Endometrium (tissue), 2 donors: ENCODE measurements around the gene ADAMTS14.
"Not testable (repeated sequence)": the region's sequence is repeated elsewhere in the genome, so short reads cannot be mapped to it uniquely, and the experiment has no call there.

ENCODE experiments used
- FAIRE-seq: peaks from 2 replicates; lab custom pipeline; 2012; peaks lifted over from hg19 to GRCh38; lab: Jason Lieb, UNC
- donor health status: control.
- donor health status: control.

ADAMTS14 gene

DNA sequence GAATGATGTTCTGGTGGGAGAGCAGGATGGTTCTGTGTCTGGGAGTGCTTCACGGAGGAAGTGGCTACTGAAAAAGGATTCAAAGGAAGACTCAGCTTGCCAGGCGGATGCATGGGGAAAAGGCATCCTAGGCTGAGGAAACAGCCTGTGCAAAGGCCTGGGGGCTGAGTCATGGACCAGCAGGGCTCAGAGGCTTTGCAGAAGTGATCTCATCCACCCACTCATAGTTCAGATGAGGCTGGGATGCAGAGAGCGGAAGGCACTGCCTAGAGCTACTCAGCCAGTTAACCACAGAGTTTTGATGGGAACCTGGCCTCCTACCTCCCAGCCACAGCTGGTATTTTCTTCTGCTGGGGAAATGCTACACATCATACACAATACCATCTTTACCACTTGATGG, 15.8 kb upstream of the ADAMTS14 start:
- no peak for FAIRE-seq

DNA sequence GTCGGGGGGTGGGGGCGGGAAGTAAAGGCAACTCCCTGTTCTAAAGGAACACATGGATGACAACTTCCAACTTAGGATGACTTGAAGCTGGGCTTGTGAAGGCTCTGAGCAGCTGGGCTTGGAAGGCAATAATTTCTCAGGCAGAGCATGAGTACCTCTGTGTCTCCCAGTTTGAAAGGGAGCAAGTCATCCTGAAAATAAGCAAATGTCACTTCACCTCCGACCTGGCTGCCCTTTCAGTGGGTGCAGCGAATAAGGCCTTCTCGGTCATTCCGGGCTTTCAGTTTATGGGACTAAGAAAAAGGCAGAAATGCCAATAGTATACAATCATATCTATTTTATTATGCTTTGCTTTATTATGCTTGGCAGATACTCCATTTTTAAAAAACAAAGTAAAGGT, 15.3 kb upstream of the ADAMTS14 start:
- FAIRE-seq: no peak

DNA sequence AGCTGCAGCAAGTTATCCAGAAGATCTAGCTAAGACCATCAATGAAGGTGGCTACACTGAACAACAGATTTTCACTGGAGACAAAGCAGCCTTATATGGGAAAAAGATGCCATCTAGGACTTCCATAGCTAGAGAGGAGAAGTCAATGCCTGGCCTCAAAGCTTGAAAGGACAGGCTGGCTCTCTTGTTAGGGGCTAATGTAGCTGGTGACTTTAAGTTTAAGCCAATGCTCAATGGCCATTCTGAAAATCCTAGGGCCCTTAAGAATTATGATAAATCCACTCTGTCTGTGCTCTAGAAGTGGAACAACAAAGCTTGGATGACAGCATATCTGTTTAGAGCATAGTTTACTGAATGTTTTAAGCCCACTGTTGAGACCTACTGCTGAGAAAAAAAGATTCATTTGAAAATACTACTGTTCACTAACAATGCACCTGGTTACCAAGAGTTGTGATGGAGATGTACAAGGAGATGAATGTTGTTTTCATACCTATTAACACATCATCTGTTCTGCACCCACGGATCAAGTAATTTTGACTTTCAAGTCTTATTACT, 13.6 kb upstream of the ADAMTS14 start:
- no peak for FAIRE-seq

DNA sequence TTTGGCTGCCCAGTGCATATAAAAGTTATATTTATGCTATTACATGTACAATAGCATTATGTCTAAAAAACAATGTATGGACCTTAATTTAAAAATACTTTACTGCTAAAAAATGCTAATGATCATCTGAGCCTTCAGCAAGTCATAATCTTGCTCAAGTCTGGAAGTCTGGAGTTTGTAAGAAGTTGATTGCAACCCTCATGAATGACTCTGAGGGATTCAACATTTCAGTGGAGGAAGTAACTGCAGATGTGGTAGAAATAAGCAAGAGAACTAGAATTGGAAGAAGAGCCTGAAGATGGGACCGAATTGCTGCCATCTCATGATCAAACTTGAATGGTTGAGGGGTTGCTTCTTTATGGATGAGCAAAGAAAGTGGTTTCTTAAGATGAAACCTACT, 13.0 kb upstream of the ADAMTS14 start:
- FAIRE-seq: no peak

DNA sequence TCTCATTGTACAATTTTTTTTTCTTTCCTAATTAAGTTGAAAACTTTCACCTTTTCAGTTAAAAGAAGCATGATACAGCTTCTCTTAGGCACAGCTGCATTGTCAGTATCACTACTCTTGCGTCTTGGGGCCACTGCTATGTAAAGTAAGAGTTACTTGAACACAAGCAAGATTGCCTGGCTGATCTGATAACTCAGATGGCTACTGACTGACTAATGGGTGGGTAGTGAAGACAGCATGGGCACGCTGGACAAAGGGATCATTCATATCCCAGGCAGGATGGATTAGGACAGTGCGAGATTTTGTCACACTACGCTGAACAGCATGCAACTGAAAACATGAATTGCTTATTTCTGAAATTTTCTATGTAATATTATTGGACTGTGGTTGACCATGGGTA, 11.6 kb upstream of the ADAMTS14 start:
- no peak for FAIRE-seq

DNA sequence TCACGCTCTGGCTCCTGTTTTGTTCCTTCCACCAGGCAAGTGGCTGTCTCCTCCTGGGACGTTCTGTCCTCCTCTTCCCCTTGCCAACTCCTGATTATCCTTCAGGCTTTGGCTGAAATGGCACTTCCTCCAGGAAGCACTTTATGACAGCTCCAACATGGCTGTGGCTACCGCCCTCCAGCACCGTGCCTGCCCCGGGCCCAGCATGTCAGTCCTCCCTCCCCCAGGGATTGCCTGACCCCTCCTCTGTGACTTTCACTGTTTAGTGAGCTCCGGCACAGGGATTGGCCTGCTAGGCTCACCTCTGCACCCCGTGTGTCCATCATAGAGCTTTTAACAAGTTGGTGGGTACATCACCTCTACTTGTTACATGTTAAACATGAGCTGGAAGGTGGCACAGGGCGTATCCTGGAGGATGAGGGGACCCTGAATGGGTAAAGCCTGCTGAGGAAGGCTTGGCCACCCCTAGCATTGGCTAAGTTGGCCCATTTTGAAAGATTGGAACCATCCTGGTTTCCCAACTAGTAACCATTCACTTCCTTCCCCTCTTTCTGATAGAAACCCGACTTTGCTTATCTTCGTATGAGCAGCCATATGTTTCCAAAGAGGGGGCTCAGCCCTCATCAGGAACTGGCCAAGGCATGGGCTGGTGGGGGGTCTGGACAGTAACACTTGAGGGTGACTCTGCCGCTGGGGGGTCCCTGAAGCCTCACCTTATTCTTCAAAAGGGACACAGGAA, 10.5 kb upstream of the ADAMTS14 start:
- FAIRE-seq: no peak

DNA sequence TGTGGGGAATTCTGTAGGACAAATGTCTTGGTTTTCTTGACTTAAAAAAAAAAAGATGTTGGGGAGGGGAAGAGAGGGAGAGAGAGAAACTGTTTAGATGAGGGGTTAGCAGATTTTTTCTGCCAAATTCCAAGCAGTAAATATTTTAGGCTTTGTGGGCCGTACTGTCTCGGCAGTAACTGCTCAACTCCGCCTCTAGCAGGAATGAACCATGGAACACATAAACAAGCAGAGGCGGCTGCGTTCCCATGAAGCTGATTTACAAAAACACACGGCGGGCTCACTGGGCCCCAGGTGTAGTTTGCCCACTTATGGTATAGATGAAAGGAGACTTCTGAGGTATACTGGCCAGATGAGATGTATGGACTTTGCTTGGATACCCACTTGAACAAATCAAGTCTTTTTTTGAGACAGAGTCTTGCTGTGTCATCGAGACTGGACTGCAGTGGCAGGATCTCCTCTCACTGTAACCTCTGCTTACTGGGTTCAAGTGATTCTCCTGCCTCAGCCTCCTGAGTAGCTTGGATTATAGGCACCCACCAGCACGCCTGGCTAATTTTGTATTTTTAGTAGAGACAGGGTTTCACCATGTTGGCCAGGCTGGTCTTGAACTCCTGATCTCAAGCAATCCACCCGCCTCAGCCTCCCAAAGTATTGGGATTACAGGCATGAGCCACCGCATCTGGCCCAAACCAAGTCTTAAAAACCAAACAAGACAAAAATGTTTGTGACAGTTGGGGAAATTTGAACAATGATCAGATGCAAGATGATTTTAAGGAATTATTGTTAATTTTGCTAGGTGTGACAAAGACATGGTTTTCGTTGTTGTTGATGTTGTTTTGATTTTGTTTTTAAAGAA, 9.7 kb upstream of the ADAMTS14 start:
- no peak for FAIRE-seq

DNA sequence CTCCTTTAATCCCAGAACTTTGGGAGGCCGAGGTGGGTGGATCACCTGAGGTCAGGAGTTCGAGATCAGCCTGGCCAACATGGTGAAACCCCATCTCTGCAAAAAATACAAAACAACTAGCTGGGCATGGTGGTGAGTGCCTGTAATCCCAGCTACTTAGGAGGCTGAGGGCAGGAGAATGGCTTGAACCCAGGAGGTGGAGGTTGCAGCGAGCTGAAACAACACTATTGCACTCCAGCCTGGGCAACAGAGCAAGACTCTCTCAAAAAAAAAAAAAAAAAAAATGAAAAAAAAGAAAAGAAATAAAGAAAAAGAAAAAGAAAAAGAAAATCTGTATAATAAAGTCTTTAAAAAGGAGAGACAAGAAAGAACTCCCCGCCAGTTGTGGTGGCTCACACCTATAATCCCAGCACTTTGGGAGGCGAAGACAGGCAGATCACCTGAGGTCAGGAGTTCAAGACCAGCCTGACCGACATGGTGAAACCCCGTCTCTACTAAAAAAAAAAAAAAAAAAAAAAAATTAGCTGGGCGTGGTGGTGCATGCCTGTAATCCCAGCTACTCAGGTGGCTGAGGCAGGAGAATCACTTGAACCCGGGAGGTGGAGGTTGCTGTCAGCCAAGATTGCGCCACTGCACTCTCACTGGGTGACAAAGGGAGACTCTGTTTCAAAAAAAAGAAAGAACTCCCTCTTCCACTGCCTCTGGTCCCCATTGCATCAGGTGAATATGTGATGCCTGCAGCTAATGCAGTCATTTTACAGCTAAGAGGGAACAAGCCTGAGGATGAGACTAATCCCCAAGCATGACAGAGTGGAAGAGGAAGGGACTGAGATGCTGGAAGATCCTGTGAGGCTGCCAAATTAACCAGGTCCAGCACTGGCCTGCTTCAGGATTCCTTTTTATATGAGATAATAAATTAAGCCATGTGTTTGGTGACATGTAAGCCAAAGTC, 8.6 kb upstream of the ADAMTS14 start:
- FAIRE-seq: not testable (repeated sequence)

DNA sequence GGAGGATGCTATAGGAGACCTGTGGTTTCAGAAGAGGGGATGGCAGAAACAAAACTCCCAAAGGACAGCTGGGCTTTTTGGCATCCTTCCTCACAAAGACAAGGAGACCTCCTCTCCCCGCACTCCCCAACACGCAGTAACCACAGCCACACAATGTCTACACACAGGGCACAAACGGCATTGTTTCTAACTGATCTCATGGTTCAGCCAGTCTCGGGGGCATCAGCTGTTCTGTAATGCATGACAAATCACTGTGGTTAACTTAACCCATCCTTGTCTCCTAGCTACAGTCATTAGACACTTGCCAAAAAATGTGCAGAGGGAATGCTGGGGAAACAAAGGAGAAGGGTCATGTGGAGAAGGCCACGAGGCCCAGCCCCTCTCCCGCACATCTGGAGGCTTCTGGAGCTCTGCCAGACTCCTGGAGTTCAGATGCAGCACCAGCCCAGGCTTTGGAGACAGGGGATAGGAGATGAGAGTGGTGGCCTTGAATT, 7.6 kb upstream of the ADAMTS14 start:
- no peak for FAIRE-seq

DNA sequence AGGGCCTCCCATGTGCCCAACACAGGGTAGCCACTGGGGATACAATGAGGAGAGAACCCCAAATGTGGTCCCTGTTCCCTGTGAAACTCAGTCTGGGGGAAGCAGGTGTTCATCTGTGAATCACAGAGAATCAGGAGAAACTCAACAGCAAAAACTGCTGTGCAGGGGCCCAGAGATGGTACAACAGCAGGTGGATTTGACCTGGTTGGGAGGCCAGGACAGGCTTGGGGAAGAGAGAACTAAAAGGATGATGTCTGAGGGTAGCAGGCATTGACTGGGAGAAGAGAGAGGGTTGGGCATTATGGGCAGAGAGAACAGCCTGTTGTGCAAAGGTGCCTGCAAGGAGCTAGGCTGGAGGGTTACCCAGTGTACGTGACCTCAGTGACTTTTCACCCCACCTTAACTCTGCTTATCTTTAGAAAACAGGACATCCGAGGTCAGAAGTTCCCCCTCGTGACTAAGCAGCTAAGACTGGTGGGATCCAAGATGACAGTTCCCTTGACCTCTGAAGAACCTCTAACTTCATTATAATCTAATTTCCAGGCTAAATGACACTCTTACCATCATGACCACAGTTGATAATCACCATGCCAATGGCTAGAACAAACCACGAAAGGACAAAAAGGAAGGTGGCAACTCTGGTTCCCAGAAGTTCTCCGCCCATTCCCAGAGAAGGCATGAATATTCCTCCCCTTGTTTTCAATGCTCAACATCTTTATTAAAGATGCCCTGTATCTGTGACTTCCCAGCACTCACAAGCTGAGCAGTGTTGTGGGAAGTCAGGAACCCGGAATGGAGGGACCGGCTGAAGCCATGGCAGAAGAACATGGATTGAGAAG, 5.1 kb upstream of the ADAMTS14 start:
- FAIRE-seq: no peak

DNA sequence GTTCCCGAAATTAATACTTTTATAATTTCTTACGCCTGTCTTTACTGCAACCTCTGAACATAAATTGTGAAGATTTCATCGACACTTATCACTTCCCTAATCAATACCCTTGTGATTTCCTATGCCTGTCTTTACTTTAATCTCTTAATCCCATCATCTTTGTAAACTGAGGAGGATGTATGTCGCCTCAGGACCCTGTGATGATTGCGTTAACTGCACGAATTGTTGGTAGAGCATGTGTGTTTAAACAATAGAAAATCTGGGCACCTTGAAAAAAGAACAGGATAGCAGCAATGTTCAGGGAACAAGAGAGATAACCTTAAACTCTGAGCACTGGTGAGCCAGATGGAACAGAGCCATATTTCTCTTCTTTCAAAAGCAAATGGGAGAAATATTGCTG, 4.5 kb upstream of the ADAMTS14 start:
- not testable (repeated sequence) for FAIRE-seq

DNA sequence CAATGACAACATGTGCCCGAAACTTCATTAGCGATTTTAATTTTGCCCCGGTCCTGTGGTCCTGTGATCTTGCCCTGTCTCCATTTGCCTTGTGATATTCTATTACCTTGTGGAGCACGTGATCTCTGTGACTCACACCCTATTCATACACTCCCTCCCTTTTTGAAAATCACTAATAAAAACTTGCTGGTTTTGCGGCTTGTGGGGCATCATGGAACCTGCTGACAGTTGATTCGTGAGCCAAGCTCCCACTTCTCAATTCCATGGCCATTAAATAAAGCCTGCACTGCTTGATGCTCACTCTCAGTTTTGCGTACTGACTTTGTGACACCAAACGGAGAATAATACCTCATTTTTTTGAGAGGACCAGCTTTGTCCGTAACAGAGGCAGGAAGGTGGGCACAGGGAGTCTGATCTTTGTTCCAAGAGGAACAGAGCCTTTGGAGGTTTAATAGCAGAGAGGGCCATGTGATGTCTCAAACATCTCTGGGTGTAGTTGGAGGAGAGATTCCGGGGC, 3.8 kb upstream of the ADAMTS14 start:
- FAIRE-seq: no peak

DNA sequence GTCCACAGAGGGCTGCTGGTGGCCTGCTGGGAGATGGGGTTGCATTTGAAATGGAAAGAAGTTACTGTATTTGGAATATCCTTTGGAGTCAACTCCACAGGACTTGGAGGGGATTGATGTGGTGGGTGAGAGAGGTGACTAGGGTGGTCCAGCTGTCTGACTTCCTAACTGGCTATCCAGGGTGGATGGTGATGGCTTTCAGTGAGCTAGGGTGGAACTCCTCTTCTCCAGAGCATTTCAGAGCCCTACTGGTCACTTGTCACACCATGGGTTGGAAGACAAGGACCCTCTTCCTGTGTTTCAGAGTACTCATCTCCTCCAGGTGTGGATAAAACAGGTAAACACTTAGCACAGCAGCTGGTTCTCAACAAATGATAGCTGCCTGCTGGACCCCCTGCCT, 3.3 kb upstream of the ADAMTS14 start:
- no peak for FAIRE-seq

DNA sequence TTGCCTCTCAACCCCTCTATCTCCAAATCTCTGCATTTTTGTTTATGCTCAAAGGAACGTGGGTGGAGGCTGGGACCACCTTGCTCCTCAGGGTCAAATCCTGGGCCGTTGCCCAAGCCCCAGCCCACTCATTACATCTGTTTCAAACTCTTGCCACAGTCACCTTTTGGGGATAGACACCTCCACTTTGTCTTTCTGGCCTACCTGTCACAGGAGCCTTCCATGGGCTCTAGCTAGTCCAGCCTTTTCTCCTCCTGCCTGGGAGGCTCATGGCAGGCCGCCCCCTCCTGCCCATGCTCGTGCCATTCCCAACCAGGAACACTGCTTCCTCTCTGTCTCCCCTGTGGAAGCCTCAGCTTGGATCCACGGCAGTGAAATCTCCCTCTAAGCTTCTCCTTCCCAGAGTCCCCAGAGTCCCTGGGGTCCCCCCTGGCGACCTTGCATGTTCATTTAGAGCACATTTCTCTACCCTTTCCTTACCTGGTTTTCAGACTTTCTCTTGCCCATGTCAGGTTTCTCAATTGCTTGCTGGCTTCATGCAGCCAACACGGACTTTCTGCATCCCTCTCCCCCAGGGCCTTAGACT, 2.5 kb upstream of the ADAMTS14 start:
- no peak for FAIRE-seq

DNA sequence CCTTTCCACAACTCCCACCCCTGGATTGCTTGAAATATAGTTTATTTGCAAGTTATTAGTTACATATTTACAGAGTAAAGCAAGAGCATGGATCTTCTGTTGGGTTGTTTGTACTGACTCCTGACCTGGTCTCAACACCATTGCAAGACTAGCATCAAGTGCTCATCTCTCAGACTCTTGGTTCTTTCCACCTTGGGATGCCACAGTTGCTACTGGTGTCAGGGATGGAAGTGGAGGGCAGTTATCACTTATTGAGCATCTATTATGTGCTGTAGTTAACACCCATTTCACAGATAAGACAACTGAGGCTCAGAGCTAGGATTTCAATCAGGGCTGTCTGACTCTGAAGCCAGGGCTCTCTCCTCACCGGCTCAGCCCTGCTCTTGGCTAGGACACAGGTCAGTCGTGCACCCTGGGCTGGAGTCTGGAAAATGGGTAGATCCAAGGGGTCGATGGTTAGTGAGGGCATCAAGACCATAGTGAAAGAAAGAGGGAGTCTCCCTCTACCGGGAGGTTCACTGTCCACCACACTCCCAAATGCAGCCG, 614 bp upstream of the ADAMTS14 start:
- no peak for FAIRE-seq

DNA sequence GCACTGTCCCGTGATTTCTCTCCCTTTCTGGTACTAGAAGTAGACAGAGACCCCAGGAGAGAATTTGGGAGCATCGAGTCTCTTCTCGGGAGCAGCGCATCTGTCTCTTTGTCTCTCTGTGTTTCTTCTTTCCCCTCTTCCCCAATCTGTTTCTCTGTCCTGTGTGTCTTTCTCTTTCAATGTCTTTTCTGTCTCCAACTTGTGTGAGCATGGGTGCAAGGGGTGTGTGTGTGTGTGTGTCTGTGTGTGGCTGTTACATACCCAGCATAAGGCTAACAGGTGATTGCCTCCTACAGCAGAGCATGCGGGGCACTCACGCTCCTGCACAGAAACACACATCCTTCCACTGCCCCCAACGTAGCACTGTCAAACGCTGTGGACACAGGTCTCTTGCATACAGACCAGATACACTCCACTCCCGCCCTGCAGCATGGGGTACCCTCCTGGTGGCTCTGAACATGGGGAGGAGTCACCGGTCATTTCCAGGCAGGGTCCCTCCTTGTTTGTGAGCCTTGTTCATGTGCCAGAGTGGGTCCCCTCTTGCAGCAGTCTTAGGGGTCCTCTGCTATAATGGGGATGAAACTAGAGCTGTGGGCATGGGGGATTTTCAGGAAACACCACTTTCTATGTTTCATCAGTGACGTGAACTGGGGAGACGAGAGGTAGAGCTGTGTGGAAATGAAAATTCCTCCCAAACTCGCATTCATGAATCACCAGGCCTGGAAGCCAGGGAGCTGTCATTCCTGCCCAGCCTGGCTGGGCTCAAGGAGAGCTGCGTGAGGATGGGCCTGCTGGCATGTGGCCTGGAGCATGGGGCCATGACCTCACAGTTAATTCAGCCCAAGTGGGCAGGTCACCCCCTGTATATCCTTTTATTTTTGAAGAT, 980 bp downstream of the ADAMTS14 start:
- no peak for FAIRE-seq

DNA sequence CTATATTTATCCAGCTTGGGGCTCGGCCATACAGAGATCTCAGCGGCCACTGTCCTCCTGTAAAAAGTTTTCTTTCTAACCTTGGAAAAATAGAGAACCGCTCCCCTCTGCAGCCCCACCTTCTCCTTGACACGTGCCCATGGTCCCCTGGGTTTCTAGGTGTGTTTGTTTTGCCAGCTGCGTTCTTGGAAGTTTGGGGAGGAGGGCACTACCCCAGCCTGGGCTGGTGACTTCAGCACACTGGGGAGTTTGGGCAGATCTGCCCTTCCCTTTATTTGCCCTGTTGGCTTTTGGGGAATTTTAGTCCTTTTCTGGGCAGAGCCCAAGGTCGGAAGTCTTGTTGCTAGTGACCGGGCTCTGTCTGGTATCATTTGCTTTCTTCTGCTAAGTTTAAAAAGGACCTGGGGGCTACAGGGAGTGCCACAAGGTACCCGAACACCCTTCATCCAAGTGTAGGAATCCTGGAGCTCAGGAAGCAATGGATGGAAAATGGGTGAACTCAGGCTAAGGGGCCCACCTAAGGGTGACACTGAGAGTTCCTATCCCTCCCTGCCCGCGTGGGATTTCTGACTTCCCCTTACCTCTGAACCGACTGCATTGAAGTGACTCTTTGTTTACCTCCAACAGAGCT, 1.7 kb downstream of the ADAMTS14 start:
- no peak for FAIRE-seq
